ENCODE data around the gene SPAM1.

DNA sequence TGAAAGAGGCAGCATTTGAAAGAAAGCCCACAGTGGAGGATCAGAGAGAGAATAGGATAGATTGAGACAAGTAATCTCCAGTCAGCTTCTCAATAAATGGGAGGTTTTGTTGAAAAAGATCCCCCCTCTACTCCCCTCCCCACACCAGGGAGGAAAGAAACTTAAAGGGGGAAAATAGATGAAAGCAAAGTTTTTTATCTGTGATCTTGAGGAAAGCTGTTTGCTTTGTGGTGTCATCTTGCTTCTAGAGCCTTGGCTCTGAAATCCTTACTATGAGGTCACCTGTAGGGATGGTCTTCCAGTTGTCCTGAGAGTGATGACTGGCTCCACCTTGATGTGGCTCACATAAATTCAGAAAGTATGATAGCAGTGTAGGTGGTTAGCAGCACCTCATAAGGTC, at the start of gene SPAM1:
- no peak for TF ChIP-seq POLR2A (IDR thresholded peaks at IDR 0.05; ENCODE audit: low read depth, low read length)
- TF ChIP-seq POLR2AphosphoS5 (IDR thresholded peaks at IDR 0.05; ENCODE audit: low read depth, low read length), result no peak
- TF ChIP-seq TAF1 (IDR thresholded peaks at IDR 0.05; ENCODE audit: low read depth, low read length), result no peak
- no peak for TF ChIP-seq PAX5 (IDR thresholded peaks at IDR 0.05; ENCODE audit: insufficient read depth, low read length, severe bottlenecking)
